ENCODE data around the gene SPTBN1. TPM values are rescaled to one million over a fixed set of nuclear protein-coding genes. Genes with fewer than 3 reads are reported as not detected.

Gene SPTBN1
- total RNA-seq, 1 donor from 2014 or later, result 217 TPM

- DNase-seq (ENCODE audit: low read depth, low spot score), result no peak
- no peaks in the 10 kb centered on the region for H3K27me3 Mint-ChIP-seq (ENCODE audit: low read depth)
- peaks cover 55% of the 10 kb centered on the region for H3K36me3 Mint-ChIP-seq (ENCODE audit: low read depth)
- no peak for TF ChIP-seq CTCF (conservative IDR thresholded peaks at IDR 0.05)
- H3K27ac Mint-ChIP-seq (ENCODE audit: unreplicated experiment), result no peak overlapping the region
- peaks cover 12% of the 10 kb centered on the region for H3K4me1 Mint-ChIP-seq
- no peak overlapping the region for H3K4me3 Mint-ChIP-seq
- no peaks in the 10 kb centered on the region for H3K9me3 Mint-ChIP-seq
These were observed 174.1 kb downstream of the SPTBN1 start for GRCh38 chr2:54629914-54630857.

- H3K27ac Mint-ChIP-seq (ENCODE audit: unreplicated experiment), result peak overlapping the region; percentile 88
- H3K27me3 Mint-ChIP-seq (ENCODE audit: low read depth), result no peaks in the 10 kb centered on the region
- no peaks in the 10 kb centered on the region for H3K9me3 Mint-ChIP-seq
- no peak overlapping the region for H3K4me3 Mint-ChIP-seq
- no peak for DNase-seq (ENCODE audit: low read depth, low spot score)
- TF ChIP-seq CTCF (conservative IDR thresholded peaks at IDR 0.05), result no peak
- H3K36me3 Mint-ChIP-seq (ENCODE audit: low read depth), result peaks cover 52% of the 10 kb centered on the region
- H3K4me1 Mint-ChIP-seq, result peaks cover 17% of the 10 kb centered on the region
These were observed 174.9 kb downstream of the SPTBN1 start for GRCh38 chr2:54630858-54631497.

GRCh38 chr2:54631755-54632154 lies 175.6 kb downstream of the SPTBN1 start:
- TF ChIP-seq CTCF (conservative IDR thresholded peaks at IDR 0.05), result no peak
- Mint-ChIP-seq H3K27ac (ENCODE audit: unreplicated experiment) (no peak overlapping the region), H3K36me3 (ENCODE audit: low read depth) (peaks cover 44% of the 10 kb centered on the region), H3K4me3 (no peak overlapping the region), H3K27me3 (ENCODE audit: low read depth) (no peaks in the 10 kb centered on the region), H3K4me1 (peaks cover 17% of the 10 kb centered on the region), H3K9me3 (no peaks in the 10 kb centered on the region)
- no peak for DNase-seq (ENCODE audit: low read depth, low spot score)

- DNase-seq (ENCODE audit: low read depth, low spot score), result no peak
- Mint-ChIP-seq H3K4me1 (peaks cover 17% of the 10 kb centered on the region), H3K9me3 (no peaks in the 10 kb centered on the region), H3K36me3 (ENCODE audit: low read depth) (peaks cover 37% of the 10 kb centered on the region), H3K27me3 (ENCODE audit: low read depth) (no peaks in the 10 kb centered on the region), H3K4me3 (no peak overlapping the region), H3K27ac (ENCODE audit: unreplicated experiment) (no peak overlapping the region)
- no peak for TF ChIP-seq CTCF (conservative IDR thresholded peaks at IDR 0.05)
These were observed 176.9 kb downstream of the SPTBN1 start for GRCh38 chr2:54632733-54633692.

- H3K36me3 Mint-ChIP-seq (ENCODE audit: low read depth), result peaks cover 37% of the 10 kb centered on the region
- no peak overlapping the region for H3K27ac Mint-ChIP-seq (ENCODE audit: unreplicated experiment)
- no peaks in the 10 kb centered on the region for H3K9me3 Mint-ChIP-seq
- TF ChIP-seq CTCF (conservative IDR thresholded peaks at IDR 0.05), result no peak
- peaks cover 17% of the 10 kb centered on the region for H3K4me1 Mint-ChIP-seq
- no peak overlapping the region for H3K4me3 Mint-ChIP-seq
- H3K27me3 Mint-ChIP-seq (ENCODE audit: low read depth), result no peaks in the 10 kb centered on the region
- no peak for DNase-seq (ENCODE audit: low read depth, low spot score)
These were observed 177.9 kb downstream of the SPTBN1 start for GRCh38 chr2:54634021-54634420.
